HepG2 (cell line): ENCODE results near the gene WNT16. TPM values are rescaled to one million over a fixed set of nuclear protein-coding genes. Genes with fewer than 3 reads are reported as not detected.

Experiments used
- ATAC-seq: fragments of 200-7000 bp; cut with Tn5 transposase; 3 replicates; pipeline ENCODE4 v1.9.1; 2020; ENCODE audit warnings: mild to moderate bottlenecking, moderate library complexity
- BruUV-seq: library from RNA; stranded (reverse); fragments of 400-500 nt; replicated peaks from 2 replicates; lab custom pipeline; 2021; lab: Mats Ljungman, UMichigan
- CTCF ChIA-PET: fragments of 300-600 bp; formaldehyde crosslinking; extraction: SDS; loops from one replicate; lab custom pipeline; 2021; ENCODE audit warnings: low total read pairs, inconsistent platforms, low intra/inter-chr PET ratio; lab: Yijun Ruan, JAX
- POLR2A ChIA-PET: fragments of 350-600 bp; sonication (Branson Sonifier 250); formaldehyde crosslinking; loops from one replicate; lab custom pipeline; 2020; ENCODE audit warnings: antibody characterized with exemption, inconsistent platforms; lab: Yijun Ruan, JAX
- DNase-seq: peaks from one replicate; pipeline ENCODE4 v3.0.0-alpha.2; 2015; ENCODE audit warnings: low spot score
- FAIRE-seq: peaks from 3 replicates; lab custom pipeline; 2011; peaks lifted over from hg19 to GRCh38; lab: Jason Lieb, UNC
- H2AFZ ChIP-seq: one replicate; pipeline ENCODE4 v1.6.1; 2011; ENCODE audit warnings: low read length, inconsistent platforms
- H3K27ac ChIP-seq: fragments of 300-600 bp; 3 replicates; pipeline ENCODE4 v1.8.0; 2011; ENCODE audit warnings: mixed run types, mild to moderate bottlenecking, mixed read lengths, low read length, inconsistent platforms; ENCODE audit not compliant: insufficient read depth; ENCODE audit errors: extremely low read length
- H3K27me3 ChIP-seq, 2 experiments: fragments of 200-600 bp in 1 of 2; 2 replicates in 1 of 2; 3 replicates in 1 of 2; pipeline versions ENCODE4 v1.6.0 to v1.8.0; 2011; ENCODE audit warnings: low read length in 2 of 2, mild to moderate bottlenecking in 2 of 2, moderate library complexity in 2 of 2, inconsistent platforms in 1 of 2; ENCODE audit not compliant: insufficient read depth in 2 of 2, control insufficient read depth in 1 of 2
- H3K36me3 ChIP-seq, 2 experiments: fragments of 200-600 bp in 1 of 2; replicated peaks in 1 of 2; 2 replicates in 1 of 2; 3 replicates in 1 of 2; pipeline versions ENCODE4 v1.5.1 to v1.8.0; 2011; ENCODE audit warnings: low read length in 2 of 2, inconsistent platforms in 1 of 2; ENCODE audit not compliant: insufficient read depth in 2 of 2, control insufficient read depth in 1 of 2
- H3K4me1 ChIP-seq: 2 replicates; pipeline ENCODE4 v1.5.1; 2012; ENCODE audit warnings: low read length, inconsistent platforms; ENCODE audit not compliant: insufficient read depth
- H3K4me2 ChIP-seq: 2 replicates; pipeline ENCODE4 v1.6.0; 2011; ENCODE audit warnings: low read depth, low read length, inconsistent platforms
- H3K4me3 ChIP-seq, 3 experiments: fragments of 200-600 bp in 1 of 3; sonication (generic), shearing (Covaris generic) in 1 of 3; replicated peaks in 1 of 3; 2 replicates each; pipeline ENCODE4 v1.5.1; 2011 to 2016; ENCODE audit warnings: low read length in 3 of 3, inconsistent platforms in 2 of 3, low read depth in 2 of 3, mild to moderate bottlenecking in 2 of 3, control low read depth in 1 of 3, mixed read lengths in 1 of 3; ENCODE audit not compliant: insufficient read depth in 1 of 3
- H3K79me2 ChIP-seq: one replicate; pipeline ENCODE4 v1.6.1; 2011; ENCODE audit warnings: low read length, inconsistent platforms; ENCODE audit not compliant: insufficient read depth
- H3K9ac ChIP-seq: 2 replicates; pipeline ENCODE4 v1.6.0; 2011; ENCODE audit warnings: mild to moderate bottlenecking, low read depth, low read length, inconsistent platforms; ENCODE audit not compliant: insufficient read depth
- H3K9me3 ChIP-seq: 2 replicates; pipeline ENCODE4 v1.5.1; 2012; ENCODE audit warnings: mild to moderate bottlenecking, low read length
- H4K20me1 ChIP-seq: 2 replicates; pipeline ENCODE4 v1.6.0; 2011; ENCODE audit warnings: inconsistent platforms, mild to moderate bottlenecking, low read length, moderate library complexity; ENCODE audit not compliant: insufficient read depth
- AGO2 ChIP-seq: fragments of 200-400 bp; formaldehyde crosslinking; optimal IDR thresholded peaks from 2 replicates; pipeline ENCODE3; 2017; ENCODE audit warnings: mild to moderate bottlenecking, low read depth, low read length, moderate library complexity
- CHD4 ChIP-seq: fragments of 200-600 bp; sonication (generic); IDR thresholded peaks from 2 replicates; pipeline ENCODE4 v1.7.0; 2017; ENCODE audit warnings: mild to moderate bottlenecking, low read length, borderline replicate concordance
- HNF4G ChIP-seq, 2 experiments: sonication (generic) in 1 of 2; formaldehyde crosslinking in 1 of 2; IDR thresholded peaks; 2 replicates each; pipeline versions ENCODE4 v1.4.0 to v1.6.1; 2011 to 2020; ENCODE audit warnings: borderline replicate concordance in 2 of 2, low read depth in 2 of 2, mild to moderate bottlenecking in 2 of 2, low read length in 1 of 2, missing genetic modification reagents in 1 of 2, moderate library complexity in 1 of 2
- TGIF2 ChIP-seq: IDR thresholded peaks from 2 replicates; pipeline ENCODE4 v1.6.1; 2016; ENCODE audit warnings: control low read depth, missing compliant biosample characterization
- WGBS: methylation state at CpG from one replicate; pipeline ENCODE4 v1.1.6; 2017; ENCODE audit warnings: low lambda C conversion rate; 5-methylcytosine and 5-hydroxymethylcytosine counted together
- in situ Hi-C: cut with HindIII; loops from 2 replicates; pipeline ENCODE4 v1.10.0; 2017; ENCODE audit warnings: low pct_unique_long_range_greater_than_20kb; ENCODE audit not compliant: extremely low pct_ligation_motif_present
- intact Hi-C: fragments of 100-400 bp; cut with micrococcal nuclease; formaldehyde crosslinking; loops from one replicate; pipeline ENCODE4 v1.10.0; 2022; ENCODE audit not compliant: unreplicated experiment
- polyA plus RNA-seq, 8 experiments: library from polyadenylated mRNA; depleted of rRNA in 3 of 8; stranded (reverse) in 7 of 8; unstranded in 1 of 8; fragments of >200 nt; fragmentation: Illumina TruSeq in 4 of 8; extraction: Trizol in 4 of 8; gene quantifications; 2 replicates each; pipeline versions ENCODE4 v1.2.1 to v1.2.3, GENCODE V29; 2011 to 2016; ENCODE audit warnings: low read depth in 4 of 8, missing spikeins in 1 of 8, mixed read lengths in 1 of 8; ENCODE audit not compliant: insufficient read depth in 1 of 8
- total RNA-seq, 5 experiments: library from RNA; depleted of rRNA; stranded (reverse); fragments of >200 nt; fragmentation: Illumina TruSeq; extraction: Trizol; gene quantifications; 2 replicates each; pipeline ENCODE4 v1.2.3, GENCODE V29; 2016; ENCODE audit warnings: low read depth in 1 of 5

Gene WNT16
- total and polyA plus RNA-seq, 2 of the 13 experiments (the other 11 are each of a cell fraction or from before 2014, with no cell fraction given) = not detected

- peaks cover 2 to 10% of the 10 kb centered on the region in 2 experiments; a peak in 3 of 5 replicates for H3K36me3 ChIP-seq
- DNase-seq (no peak), FAIRE-seq (no peak), ATAC-seq (no peak)
- intact Hi-C loops = no loop called here
- no peak overlapping the region for H3K27ac ChIP-seq
- no peak overlapping the region for H2AFZ ChIP-seq
- CTCF ChIA-PET = no interaction called here
- TF ChIP-seq AGO2 = no peak
- BruUV-seq = no TSS peak
- 91% methylated on average over 2 of the region's 2 CpGs for WGBS
- H3K4me3 ChIP-seq = no peak overlapping the region
- no peaks in the 10 kb centered on the region for H3K9me3 ChIP-seq
- H4K20me1 ChIP-seq = no peaks in the 10 kb centered on the region
- in situ Hi-C loops = no loop called here
- no peaks in the 10 kb centered on the region for H3K27me3 ChIP-seq
- no peak overlapping the region for H3K4me2 ChIP-seq
- POLR2A ChIA-PET = interaction anchor here (1.1 kb wide), 1 partner anchor 13 kb away, joined by 4 read pairs; the partner anchor contains the start of gene FAM3C
- H3K4me1 ChIP-seq = peaks cover 7% of the 10 kb centered on the region; the same call in 1 of the 2 replicates
- no peak overlapping the region for H3K9ac ChIP-seq
- H3K79me2 ChIP-seq = peaks cover 39% of the 10 kb centered on the region
Observed at GRCh38 chr7:121383235-121383910, 54.6 kb downstream of the WNT16 start.

- FAIRE-seq = no peak
- Histone ChIP-seq H3K9me3 (no peaks in the 10 kb centered on the region), H3K27me3 (no peaks in the 10 kb centered on the region), H3K9ac (no peak overlapping the region), H3K36me3 (peaks cover 2 to 7% of the 10 kb centered on the region in 2 experiments; a peak in 3 of 5 replicates), H3K4me2 (no peak overlapping the region), H3K4me1 (peaks cover 7% of the 10 kb centered on the region; the same call in 1 of the 2 replicates), H2AFZ (no peak overlapping the region), H3K4me3 (no peak overlapping the region), H3K79me2 (peaks cover 47% of the 10 kb centered on the region), H4K20me1 (no peaks in the 10 kb centered on the region), H3K27ac (no peak overlapping the region)
- TF ChIP-seq HNF4G (IDR thresholded peaks at IDR 0.05; ENCODE audit: borderline replicate concordance, low read depth, low read length) (no peak), HNF4G (CRISPR knock-in tag; IDR thresholded peaks at IDR 0.05; ENCODE audit: borderline replicate concordance, low read depth) (no peak), CHD4 (no peak), TGIF2 (CRISPR knock-in tag) (no peak)
- POLR2A ChIA-PET = interaction anchor here (0.9 kb wide), 1 partner anchor 11 kb away, joined by 5 read pairs; no protein-coding TSS in a partner anchor
- WGBS = 100% methylated on average over 2 of the region's 2 CpGs
- CTCF ChIA-PET = no interaction called here
- no TSS peak for BruUV-seq
- no peak for DNase-seq
- in situ Hi-C loops = no loop called here
- ATAC-seq = no peak
- intact Hi-C loops = no loop called here
Observed at GRCh38 chr7:121384265-121384664, 55.5 kb downstream of the WNT16 start.
